MM.1S (cell line): Measurements from ENCODE around the gene LBX2.
A peak's percentile ranks its signal among the peaks of the same experiment; 100 is the strongest.

Experiments used
- DNase-seq: peaks from one replicate; pipeline ENCODE4 v3.0.0-alpha.2; 2015
- H2AFZ ChIP-seq: fragments of 300-600 bp; sonication (generic); 2 replicates; pipeline ENCODE4 v1.6.0; 2016; ENCODE audit warnings: antibody characterized with exemption, low read length
- H3F3A ChIP-seq: fragments of 300-600 bp; sonication (generic); 2 replicates; pipeline ENCODE4 v1.6.1; 2016; ENCODE audit warnings: mild to moderate bottlenecking, antibody characterized with exemption, low read length, moderate library complexity, mixed read lengths; ENCODE audit not compliant: insufficient read depth
- H3K27ac ChIP-seq: fragments of 300-600 bp; sonication (generic); 2 replicates; pipeline ENCODE4 v1.5.1; 2016; ENCODE audit warnings: mild to moderate bottlenecking, low read length
- H3K27me3 ChIP-seq: fragments of 300-600 bp; sonication (generic); replicated peaks from 2 replicates; pipeline ENCODE4 v1.6.0; 2016; ENCODE audit warnings: low read length; ENCODE audit not compliant: insufficient read depth
- H3K36me3 ChIP-seq: fragments of 300-600 bp; sonication (generic); replicated peaks from 2 replicates; pipeline ENCODE4 v1.6.1; 2016; ENCODE audit warnings: mild to moderate bottlenecking, low read length, mixed read lengths; ENCODE audit not compliant: insufficient read depth
- H3K4me1 ChIP-seq: fragments of 300-600 bp; sonication (generic); 2 replicates; pipeline ENCODE4 v1.6.1; 2016; ENCODE audit warnings: low read length, mixed read lengths
- H3K4me2 ChIP-seq: fragments of 300-600 bp; sonication (generic); 2 replicates; pipeline ENCODE4 v1.6.0; 2016; ENCODE audit warnings: low read depth, low read length
- H3K4me3 ChIP-seq: fragments of 300-600 bp; sonication (generic); 2 replicates; pipeline ENCODE4 v1.5.1; 2016; ENCODE audit warnings: low read length, mixed read lengths
- H3K79me2 ChIP-seq: fragments of 300-600 bp; sonication (generic); 2 replicates; pipeline ENCODE4 v1.6.1; 2016; ENCODE audit warnings: mixed run types, low read length, mixed read lengths
- H3K9ac ChIP-seq: fragments of 300-600 bp; sonication (generic); 2 replicates; pipeline ENCODE4 v1.6.1; 2016; ENCODE audit warnings: low read length, mixed read lengths
- H3K9me2 ChIP-seq: fragments of 300-600 bp; sonication (generic); replicated peaks from 2 replicates; pipeline ENCODE4 v1.6.1; 2016; ENCODE audit warnings: mild to moderate bottlenecking, low read length, mixed read lengths; ENCODE audit not compliant: insufficient read depth
- H3K9me3 ChIP-seq: fragments of 300-600 bp; sonication (generic); replicated peaks from 2 replicates; pipeline ENCODE4 v1.6.1; 2016; ENCODE audit warnings: mild to moderate bottlenecking, low read length, mixed read lengths; ENCODE audit not compliant: insufficient read depth
- H4K20me1 ChIP-seq: fragments of 300-600 bp; sonication (generic); 2 replicates; pipeline ENCODE4 v1.6.1; 2016; ENCODE audit warnings: mild to moderate bottlenecking, low read length, moderate library complexity, mixed read lengths; ENCODE audit not compliant: insufficient read depth
- EZH2 ChIP-seq: fragments of 300-600 bp; sonication (generic); optimal IDR thresholded peaks from 2 replicates; pipeline ENCODE3; 2017; ENCODE audit warnings: low read depth, mild to moderate bottlenecking, antibody characterized with exemption, low read length, mixed read lengths
- EZH2phosphoT487 ChIP-seq: fragments of 300-600 bp; sonication (generic); IDR thresholded peaks from 2 replicates; pipeline ENCODE4 v1.6.1; 2018; ENCODE audit warnings: antibody characterized with exemption, low read length
- TF ChIP-seq, protein P1 (sequence below): fragments of 300-600 bp; sonication (generic); IDR thresholded peaks from 2 replicates; pipeline ENCODE4 v1.5.1; 2016; ENCODE audit warnings: antibody characterized with exemption, low read length, mixed read lengths

LBX2 gene

GRCh38 chr2:74515981-74516633, 16.7 kb upstream of the LBX2 start:
- H3K27me3 ChIP-seq, result peaks cover 85% of the 10 kb centered on the region
- H3K4me1 ChIP-seq, result peaks cover 4% of the 10 kb centered on the region; the same call in 1 of the 2 replicates
- no peaks in the 10 kb centered on the region for H3K9me2 ChIP-seq
- TF ChIP-seq EZH2phosphoT487, result no peak
- TF ChIP-seq, protein P1, sequence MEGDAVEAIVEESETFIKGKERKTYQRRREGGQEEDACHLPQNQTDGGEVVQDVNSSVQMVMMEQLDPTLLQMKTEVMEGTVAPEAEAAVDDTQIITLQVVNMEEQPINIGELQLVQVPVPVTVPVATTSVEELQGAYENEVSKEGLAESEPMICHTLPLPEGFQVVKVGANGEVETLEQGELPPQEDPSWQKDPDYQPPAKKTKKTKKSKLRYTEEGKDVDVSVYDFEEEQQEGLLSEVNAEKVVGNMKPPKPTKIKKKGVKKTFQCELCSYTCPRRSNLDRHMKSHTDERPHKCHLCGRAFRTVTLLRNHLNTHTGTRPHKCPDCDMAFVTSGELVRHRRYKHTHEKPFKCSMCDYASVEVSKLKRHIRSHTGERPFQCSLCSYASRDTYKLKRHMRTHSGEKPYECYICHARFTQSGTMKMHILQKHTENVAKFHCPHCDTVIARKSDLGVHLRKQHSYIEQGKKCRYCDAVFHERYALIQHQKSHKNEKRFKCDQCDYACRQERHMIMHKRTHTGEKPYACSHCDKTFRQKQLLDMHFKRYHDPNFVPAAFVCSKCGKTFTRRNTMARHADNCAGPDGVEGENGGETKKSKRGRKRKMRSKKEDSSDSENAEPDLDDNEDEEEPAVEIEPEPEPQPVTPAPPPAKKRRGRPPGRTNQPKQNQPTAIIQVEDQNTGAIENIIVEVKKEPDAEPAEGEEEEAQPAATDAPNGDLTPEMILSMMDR, result no peak
- no peak for DNase-seq
- H3K4me2 ChIP-seq, result no peak overlapping the region
- no peaks in the 10 kb centered on the region for H3K9me3 ChIP-seq
- H2AFZ ChIP-seq, result no peak overlapping the region
- no peak overlapping the region for H3K9ac ChIP-seq
- no peak overlapping the region for H3K4me3 ChIP-seq
- H3K36me3 ChIP-seq, result no peaks in the 10 kb centered on the region
- H3F3A ChIP-seq, result no peaks in the 10 kb centered on the region
- no peaks in the 10 kb centered on the region for H3K79me2 ChIP-seq
- no peaks in the 10 kb centered on the region for H4K20me1 ChIP-seq
- H3K27ac ChIP-seq, result no peak overlapping the region

DNA sequence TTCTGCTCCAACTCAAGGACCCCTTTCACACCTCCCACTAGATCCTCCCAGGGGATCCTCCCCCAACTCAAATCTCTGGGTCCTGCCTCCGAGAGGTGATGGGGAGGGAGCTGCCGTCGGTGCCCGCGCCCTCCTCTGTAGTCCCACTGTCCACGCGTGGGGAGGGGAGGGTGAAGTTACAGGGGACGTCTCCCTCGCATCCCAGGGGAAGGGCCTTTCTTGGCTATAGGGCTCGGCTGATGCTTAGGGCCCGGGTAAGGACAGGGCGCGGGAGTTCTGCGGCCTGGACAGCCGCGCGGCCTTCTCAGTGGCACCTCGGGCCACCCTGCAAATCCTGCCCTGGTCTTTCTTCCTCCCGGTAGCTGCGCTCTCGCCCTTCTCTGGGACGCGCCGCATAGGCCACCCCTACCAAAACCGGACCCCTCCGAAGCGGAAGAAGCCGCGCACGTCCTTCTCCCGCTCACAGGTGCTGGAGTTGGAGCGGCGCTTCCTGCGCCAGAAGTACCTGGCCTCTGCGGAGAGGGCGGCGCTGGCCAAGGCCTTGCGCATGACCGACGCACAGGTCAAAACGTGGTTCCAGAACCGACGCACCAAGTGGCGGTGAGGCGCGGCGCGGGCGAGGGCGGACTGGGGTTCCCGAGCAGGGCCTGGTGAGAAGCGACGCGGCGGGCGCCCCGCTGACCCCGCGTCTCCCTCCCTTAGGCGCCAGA, 16.0 kb upstream of the LBX2 start:
- Histone ChIP-seq H3K36me3 (no peaks in the 10 kb centered on the region), H3K4me2 (no peak overlapping the region), H3K9me2 (no peaks in the 10 kb centered on the region), H3K4me3 (no peak overlapping the region), H3K27me3 (peaks cover 89% of the 10 kb centered on the region), H3K79me2 (no peaks in the 10 kb centered on the region), H3F3A (no peaks in the 10 kb centered on the region), H3K27ac (no peak overlapping the region), H3K9ac (no peak overlapping the region), H2AFZ (no peak overlapping the region), H3K4me1 (peaks cover 4% of the 10 kb centered on the region; the same call in 1 of the 2 replicates), H4K20me1 (no peaks in the 10 kb centered on the region), H3K9me3 (no peaks in the 10 kb centered on the region)
- TF ChIP-seq EZH2phosphoT487 (no peak), EZH2 (no peak)
- TF ChIP-seq, protein P1, result no peak
- no peak for DNase-seq

GRCh38 chr2:74514368-74515270, 15.2 kb upstream of the LBX2 start, which contains the start of gene TLX2:
Gene TLX2, plus strand, starts transcription at chr2:74514450. Its CDS starts 357 bp downstream, at chr2:74514807.
- H3K36me3 ChIP-seq, result no peaks in the 10 kb centered on the region
- TF ChIP-seq EZH2phosphoT487, result no peak
- TF ChIP-seq, protein P1, result no peak
- no peak for TF ChIP-seq EZH2
- no peaks in the 10 kb centered on the region for H4K20me1 ChIP-seq
- H3K9me2 ChIP-seq, result no peaks in the 10 kb centered on the region
- H3F3A ChIP-seq, result no peaks in the 10 kb centered on the region
- peak within 1 kb of the TSS; percentile 10; the same call in 1 of the 2 replicates for H3K4me3 ChIP-seq
- DNase-seq, result no peak
- H3K27me3 ChIP-seq, result peaks cover 83% of the 10 kb centered on the region
- H3K4me1 ChIP-seq, result peaks cover 4% of the 10 kb centered on the region; the same call in 1 of the 2 replicates
- H3K9me3 ChIP-seq, result no peaks in the 10 kb centered on the region
- no peak within 1 kb of the TSS for H3K9ac ChIP-seq
- peak within 1 kb of the TSS; percentile 39 for H3K4me2 ChIP-seq
- H3K79me2 ChIP-seq, result no peaks in the 10 kb centered on the region
- H2AFZ ChIP-seq, result 0 out of 2 replicates have a peak within 1 kb of the TSS, but pooled peaks have one; percentile 31
- no peak within 1 kb of the TSS for H3K27ac ChIP-seq
